HEK293 (cell line): ENCODE data around the gene MME.

Experiments used
- ATF2 ChIP-seq: fragments of 450-650 bp; formaldehyde crosslinking; IDR thresholded peaks from 2 replicates; pipeline ENCODE4 v1.5.1; 2016; ENCODE audit warnings: missing biosample characterization, missing genetic modification characterization, low read depth
- CTCF ChIP-seq: fragments of 450-650 bp; formaldehyde crosslinking; IDR thresholded peaks from 2 replicates; pipeline ENCODE4 v1.5.1; 2016; ENCODE audit warnings: missing biosample characterization, missing genetic modification characterization
- MYNN ChIP-seq: fragments of 450-650 bp; formaldehyde crosslinking; IDR thresholded peaks from 2 replicates; pipeline ENCODE4 v1.5.1; 2016; ENCODE audit warnings: missing biosample characterization, missing genetic modification characterization, borderline replicate concordance
- PBX3 ChIP-seq: sonication (generic); formaldehyde crosslinking; IDR thresholded peaks from 2 replicates; pipeline ENCODE4 v1.8.1; 2022; ENCODE audit warnings: mild to moderate bottlenecking, moderate library complexity, missing genetic modification reagents
- PRDM1 ChIP-seq: fragments of 450-650 bp; formaldehyde crosslinking; IDR thresholded peaks from 2 replicates; pipeline ENCODE4; 2016; ENCODE audit warnings: missing biosample characterization, missing genetic modification characterization
- SP2 ChIP-seq: fragments of 450-650 bp; formaldehyde crosslinking; IDR thresholded peaks from 2 replicates; pipeline ENCODE4 v1.5.1; 2016; ENCODE audit warnings: missing biosample characterization, missing genetic modification characterization
- ZBTB21 ChIP-seq: fragments of 450-650 bp; formaldehyde crosslinking; IDR thresholded peaks from 2 replicates; pipeline ENCODE4 v1.5.1; 2017; ENCODE audit warnings: missing biosample characterization, missing genetic modification characterization
- ZBTB7A ChIP-seq: fragments of 450-650 bp; formaldehyde crosslinking; IDR thresholded peaks from 2 replicates; pipeline ENCODE4 v1.5.1; 2016; ENCODE audit warnings: low read depth, missing biosample characterization, missing genetic modification characterization
- ZNF202 ChIP-seq: fragments of 450-650 bp; formaldehyde crosslinking; IDR thresholded peaks from 2 replicates; pipeline ENCODE4 v1.5.1; 2016; ENCODE audit warnings: missing biosample characterization, missing genetic modification characterization, borderline replicate concordance
- ZNF266 ChIP-seq: fragments of 450-650 bp; formaldehyde crosslinking; IDR thresholded peaks from 2 replicates; pipeline ENCODE4 v1.5.1; 2016; ENCODE audit warnings: missing biosample characterization, missing genetic modification characterization, low read depth
- ZNF423 ChIP-seq: fragments of 450-650 bp; formaldehyde crosslinking; IDR thresholded peaks from 2 replicates; pipeline ENCODE4 v1.5.1; 2016; ENCODE audit warnings: missing biosample characterization, missing genetic modification characterization
- ZNF561 ChIP-seq: fragments of 450-650 bp; IDR thresholded peaks from 2 replicates; pipeline ENCODE4 v1.5.1; 2018; ENCODE audit warnings: missing biosample characterization, missing genetic modification characterization, borderline replicate concordance
- ZNF571 ChIP-seq: fragments of 450-650 bp; formaldehyde crosslinking; IDR thresholded peaks from 2 replicates; pipeline ENCODE4 v1.5.0; 2017; ENCODE audit warnings: missing biosample characterization, missing genetic modification characterization
- ZNF777 ChIP-seq: fragments of 450-650 bp; formaldehyde crosslinking; IDR thresholded peaks from 2 replicates; pipeline ENCODE4 v1.5.1; 2017; ENCODE audit warnings: missing biosample characterization, missing genetic modification characterization, borderline replicate concordance

- TF ChIP-seq ZNF423 (tag by site-specific recombination) = no peak
- TF ChIP-seq ATF2 (tag by site-specific recombination) = no peak
- no peak for TF ChIP-seq CTCF (tag by site-specific recombination)
- no peak for TF ChIP-seq MYNN (tag by site-specific recombination)
- TF ChIP-seq ZNF266 (tag by site-specific recombination) = no peak
- no peak for TF ChIP-seq ZNF571 (tag by site-specific recombination)
- TF ChIP-seq SP2 (tag by site-specific recombination) = no peak
- TF ChIP-seq ZNF777 (tag by site-specific recombination) = no peak
- no peak for TF ChIP-seq ZBTB7A (tag by site-specific recombination)
- TF ChIP-seq ZBTB21 (tag by site-specific recombination) = no peak
- TF ChIP-seq ZNF561 (tag by site-specific recombination) = no peak
- TF ChIP-seq PBX3 (CRISPR knock-in tag) = no peak
- TF ChIP-seq ZNF202 (tag by site-specific recombination) = no peak
- TF ChIP-seq PRDM1 (tag by site-specific recombination) = no peak
Observed at GRCh38 chr3:155164306-155164705, 84.2 kb downstream of the MME start.
